Globus pallidus (tissue), 1 donor: ENCODE data around the gene HOXA4.

ENCODE experiments used
- DNase-seq: peaks from one replicate; pipeline ENCODE4 v3.0.0-alpha.2; 2015; ENCODE audit warnings: low spot score

The HOXA4 gene

DNA sequence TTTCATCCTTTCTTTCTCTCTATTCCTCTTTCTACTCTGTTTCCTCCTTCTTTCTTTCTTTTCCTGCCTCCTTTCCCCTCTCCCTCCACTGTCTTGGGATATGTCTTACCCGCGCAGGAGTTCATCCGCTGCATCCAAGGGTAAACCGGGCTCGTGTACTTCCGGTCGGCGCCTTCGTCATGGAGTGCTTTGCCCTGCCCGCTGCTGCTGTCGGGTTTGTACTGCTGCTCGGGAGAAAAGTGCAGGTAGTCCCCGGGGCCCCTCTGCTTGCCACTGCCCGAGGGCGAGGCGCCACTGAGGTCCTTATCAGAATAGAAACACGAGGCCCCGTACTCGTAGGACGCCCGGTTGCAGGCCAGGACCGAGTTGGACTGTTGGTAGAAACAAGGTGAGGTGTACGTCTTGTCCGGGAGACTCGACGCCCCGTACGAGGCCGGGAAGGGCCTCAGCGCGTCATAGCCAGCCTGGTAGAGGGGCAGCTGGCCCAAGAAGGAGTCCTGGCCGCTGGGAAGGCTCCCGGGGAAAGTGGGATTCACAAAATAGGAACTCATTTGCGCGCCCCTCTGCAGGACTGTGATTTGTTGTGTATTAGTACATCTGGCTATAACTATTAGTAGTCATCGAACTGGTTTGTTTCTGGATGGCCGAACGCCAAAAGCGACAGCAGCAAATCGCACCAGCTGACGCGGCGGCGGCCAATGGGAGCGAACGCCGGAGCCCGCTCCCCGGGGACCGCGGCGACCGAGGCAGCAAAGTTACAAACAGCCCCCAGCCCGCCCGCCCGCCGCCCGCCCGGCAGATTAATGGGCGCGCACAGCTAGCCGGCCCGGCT, 16.9 kb upstream of the HOXA4 start, which contains the start of gene HOXA6:
TSS of gene HOXA6 (minus strand) at position 576 of the 832 bp plus-strand sequence. CDS start at position 551, 25 bp downstream.
- no peak for DNase-seq

DNA sequence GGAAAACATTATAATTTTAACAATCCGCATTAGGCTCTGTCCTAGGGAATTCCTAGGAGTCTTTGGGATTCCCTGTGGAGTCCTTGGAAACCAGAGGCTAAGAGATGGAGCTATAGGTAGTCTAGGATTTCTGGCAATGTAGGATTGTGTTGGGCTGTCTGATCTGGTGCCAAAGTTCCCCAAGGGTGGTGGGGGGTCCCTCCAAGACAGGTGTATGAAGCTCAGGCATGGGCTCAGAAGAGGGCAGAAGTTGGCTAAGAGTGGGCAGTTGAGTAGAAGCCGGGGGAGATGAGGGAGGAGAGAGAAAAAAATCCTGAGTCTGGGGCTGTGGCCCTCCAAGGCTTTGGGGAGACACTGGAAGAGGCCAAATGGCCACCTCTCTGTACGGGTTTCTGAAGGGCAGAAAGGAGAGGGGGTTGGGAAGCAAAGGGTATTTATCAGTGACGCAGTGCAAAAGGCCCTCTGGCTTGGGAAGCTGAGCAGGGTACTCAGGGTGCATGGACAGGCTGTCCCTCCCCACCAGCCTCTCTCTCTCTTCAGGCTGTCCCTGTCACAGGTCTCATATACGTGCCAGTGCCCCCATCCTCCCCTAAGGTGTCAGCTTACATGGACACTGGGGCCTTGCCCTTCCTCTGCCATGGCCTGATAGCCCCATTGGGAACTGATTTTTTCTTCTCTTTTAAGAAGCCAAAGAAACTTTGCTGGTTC, 16.1 kb upstream of the HOXA4 start:
- no peak for DNase-seq

DNA sequence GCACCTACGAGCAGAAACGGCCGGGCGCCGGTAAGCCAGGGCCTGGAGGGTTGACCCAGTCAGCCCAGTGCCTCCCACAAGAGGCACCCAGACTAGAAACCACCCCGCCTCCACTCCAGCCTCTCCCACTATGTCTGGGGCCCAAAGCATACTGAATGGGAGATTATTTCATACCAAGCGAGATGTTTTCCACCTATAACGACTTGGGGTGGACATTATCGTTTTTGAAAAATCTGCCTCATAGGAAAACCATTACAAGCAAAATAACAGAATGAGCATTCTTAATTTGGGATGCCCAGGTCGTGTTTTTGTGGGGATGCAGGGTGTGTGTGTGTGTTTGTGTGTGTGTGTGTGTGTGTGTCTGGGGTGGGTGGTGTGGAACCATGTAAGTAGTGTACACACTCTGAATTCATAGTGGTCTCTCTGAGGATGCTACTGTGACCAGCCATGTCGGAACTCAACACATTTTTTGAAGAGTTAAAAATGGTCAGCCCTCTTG, 15.4 kb upstream of the HOXA4 start:
- DNase-seq: no peak

DNA sequence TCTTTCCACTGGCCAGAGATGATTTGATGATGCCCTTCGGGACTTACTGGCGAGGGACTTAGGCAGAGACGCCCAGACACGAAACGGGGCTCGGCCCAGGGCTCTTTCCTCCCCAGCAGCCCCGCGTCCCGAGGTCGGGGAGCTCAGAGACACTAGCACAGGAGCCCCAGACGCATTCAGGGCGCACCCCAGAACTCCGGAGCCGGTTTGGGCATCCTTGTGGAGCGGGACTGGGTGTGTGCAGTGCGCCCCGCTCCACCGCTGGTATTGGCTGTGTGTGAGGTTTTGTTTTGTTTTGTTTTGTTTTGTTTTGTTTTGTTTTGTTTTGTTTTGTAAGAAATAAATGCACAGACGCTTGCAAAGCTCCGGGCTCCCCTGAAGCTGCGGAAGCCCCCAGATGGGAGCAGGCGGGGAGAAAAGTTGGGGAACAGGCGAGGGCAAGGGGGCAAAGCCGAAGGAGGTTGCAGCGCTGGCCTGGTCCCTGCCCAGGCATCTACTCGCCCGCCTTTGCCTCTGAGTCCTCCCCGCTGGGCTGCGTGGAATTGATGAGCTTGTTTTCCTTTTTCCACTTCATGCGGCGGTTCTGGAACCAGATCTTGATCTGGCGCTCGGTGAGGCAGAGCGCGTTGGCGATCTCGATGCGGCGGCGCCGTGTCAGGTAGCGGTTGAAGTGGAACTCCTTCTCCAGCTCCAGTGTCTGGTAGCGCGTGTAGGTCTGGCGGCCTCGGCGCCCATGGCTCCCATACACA, 14.8 kb upstream of the HOXA4 start:
- DNase-seq: no peak

DNA sequence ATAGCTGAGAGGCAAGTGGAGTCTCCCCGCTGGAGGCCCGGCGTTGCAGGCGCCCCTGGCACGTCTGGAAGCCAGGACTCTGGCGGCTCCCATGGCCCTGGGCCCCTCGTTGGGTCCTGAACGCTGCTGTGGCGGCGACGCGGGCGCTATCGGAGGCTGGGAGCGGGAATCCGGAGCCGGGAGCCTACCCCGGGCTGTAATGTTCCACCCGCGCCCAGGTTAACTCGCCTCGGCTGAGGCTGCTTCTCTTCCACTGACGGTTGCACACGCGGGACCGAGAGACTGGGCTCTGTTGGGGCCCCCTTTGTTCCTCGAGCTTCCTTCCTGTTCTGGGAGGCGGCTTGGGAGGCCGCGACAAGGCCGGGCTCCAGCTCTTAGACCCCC, 14.2 kb upstream of the HOXA4 start:
- DNase-seq: no peak

DNA sequence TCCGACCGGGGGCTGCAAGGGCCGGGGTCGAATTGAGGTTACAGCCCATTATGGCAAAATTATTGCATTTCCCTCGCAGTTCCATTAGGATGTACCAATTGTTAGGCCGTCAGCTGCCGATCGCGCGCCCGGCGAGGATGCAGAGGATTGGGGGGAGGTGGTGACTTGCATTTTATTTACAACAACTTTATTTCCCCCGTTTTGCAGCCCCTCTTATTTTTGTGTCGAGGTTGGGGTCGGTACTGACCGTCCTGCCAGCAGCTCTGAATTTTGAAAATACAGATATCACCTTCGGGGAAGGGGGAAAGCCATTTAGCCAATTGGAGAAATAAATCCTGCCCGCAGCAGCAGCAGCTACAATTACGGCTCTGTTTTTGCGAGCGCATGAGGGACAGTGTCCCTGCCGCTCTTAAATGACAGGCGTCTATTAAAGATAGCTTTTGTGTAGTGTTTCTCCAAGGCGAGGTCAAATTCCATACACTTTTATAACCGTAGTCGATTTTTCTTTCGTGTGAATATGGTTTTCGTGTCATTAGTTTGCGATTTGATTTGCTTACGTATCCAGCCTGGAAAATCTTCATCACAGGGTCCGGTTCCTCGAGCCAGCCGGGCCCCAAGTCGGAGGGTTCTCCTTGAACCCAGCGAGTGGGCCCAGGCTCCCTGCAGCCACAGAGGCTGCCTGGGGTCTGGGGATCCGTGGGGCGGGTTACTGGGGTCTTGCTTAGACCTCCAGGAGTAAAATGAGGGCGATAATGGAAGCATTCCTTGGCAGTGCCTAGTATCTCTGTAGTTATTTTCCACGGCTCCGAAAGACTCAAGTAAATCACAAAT, 13.6 kb upstream of the HOXA4 start:
- no peak for DNase-seq

DNA sequence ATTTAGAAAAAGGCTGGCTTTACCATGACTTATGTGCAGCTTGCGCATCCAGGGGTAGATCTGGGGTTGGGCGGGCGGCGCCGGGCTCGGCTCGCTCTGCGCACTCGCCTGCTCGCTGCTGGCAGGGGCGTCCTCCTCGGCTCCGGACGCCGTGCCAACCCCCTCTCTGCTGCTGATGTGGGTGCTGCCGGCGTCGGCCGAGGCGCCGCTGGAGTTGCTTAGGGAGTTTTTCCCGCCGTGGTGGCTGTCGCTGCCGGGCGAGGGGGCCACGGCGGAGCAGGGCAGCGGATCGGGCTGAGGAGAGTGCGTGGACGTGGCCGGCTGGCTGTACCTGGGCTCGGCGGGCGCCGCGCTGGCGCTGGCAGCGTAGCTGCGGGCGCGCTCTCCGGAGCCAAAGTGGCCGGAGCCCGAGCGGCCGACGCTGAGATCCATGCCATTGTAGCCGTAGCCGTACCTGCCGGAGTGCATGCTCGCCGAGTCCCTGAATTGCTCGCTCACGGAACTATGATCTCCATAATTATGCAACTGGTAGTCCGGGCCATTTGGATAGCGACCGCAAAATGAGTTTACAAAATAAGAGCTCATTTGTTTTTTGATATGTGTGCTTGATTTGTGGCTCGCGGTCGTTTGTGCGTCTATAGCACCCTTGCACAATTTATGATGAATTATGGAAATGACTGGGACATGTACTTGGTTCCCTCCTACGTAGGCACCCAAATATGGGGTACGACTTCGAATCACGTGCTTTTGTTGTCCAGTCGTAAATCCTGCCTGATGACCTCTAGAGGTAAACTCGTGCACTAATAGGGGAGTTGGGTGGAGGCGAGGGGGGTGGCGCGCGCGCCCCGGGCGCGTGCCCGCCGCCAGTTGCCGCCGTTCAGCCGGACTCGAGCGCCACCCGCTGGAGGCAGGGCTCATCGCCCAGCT, 12.7 kb upstream of the HOXA4 start, which contains the start of gene HOXA5:
TSS of gene HOXA5 (minus strand) at position 659 of the 927 bp plus-strand sequence. CDS start at position 585, 74 bp downstream.
- DNase-seq: no peak

DNA sequence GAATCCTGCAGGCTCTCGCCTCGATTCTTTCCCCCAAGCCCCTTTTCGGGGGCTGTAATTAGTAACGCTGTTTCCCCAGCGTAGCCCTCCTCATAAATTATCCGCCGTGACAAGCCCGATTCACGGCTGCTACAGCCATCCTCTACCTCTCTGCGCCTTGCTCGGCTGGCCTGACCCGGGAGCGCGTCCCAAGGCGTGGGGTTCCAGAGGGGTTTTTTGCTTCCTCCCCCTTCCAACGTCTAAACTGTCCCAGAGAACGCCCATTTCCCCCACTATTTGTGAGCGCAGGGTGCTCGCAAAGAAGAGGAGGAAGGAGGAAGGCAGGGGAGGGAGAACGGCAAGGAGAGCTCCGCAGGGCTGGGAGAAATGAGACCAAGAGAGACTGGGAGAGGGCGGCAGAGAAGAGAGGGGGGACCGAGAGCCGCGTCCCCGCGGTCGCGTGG, 12.0 kb upstream of the HOXA4 start:
- no peak for DNase-seq

DNA sequence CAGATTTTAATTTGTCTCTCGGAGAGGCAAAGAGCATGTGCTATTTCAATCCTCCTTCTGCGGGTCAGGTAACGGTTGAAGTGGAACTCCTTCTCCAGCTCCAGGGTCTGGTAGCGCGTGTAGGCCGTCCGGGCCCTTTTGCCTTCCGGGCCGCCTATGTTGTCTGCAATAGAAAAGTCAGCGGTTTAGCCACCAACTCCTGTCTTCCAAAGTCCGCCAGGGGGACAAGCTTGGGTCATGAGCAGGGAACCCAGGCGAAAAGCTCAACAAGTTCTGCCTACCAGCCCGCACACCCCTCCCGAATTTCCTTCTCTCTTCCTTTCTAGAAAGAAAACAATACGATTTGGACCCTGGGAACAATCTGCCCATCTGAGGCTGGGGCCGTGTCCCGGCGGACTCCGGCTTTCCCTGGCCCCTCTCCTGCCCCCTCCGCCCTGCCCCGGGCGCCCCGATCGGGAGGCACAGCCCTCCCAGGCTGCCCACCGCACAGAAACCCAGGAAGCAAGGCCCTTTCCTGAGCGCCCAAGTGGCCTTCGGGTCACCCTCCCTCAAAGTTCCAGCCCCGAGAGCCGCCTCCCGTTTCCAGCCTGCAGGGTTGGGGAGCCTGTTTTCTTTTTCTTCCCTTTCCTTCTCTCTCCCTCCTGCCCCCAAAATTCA, 11.5 kb upstream of the HOXA4 start:
- no peak for DNase-seq

DNA sequence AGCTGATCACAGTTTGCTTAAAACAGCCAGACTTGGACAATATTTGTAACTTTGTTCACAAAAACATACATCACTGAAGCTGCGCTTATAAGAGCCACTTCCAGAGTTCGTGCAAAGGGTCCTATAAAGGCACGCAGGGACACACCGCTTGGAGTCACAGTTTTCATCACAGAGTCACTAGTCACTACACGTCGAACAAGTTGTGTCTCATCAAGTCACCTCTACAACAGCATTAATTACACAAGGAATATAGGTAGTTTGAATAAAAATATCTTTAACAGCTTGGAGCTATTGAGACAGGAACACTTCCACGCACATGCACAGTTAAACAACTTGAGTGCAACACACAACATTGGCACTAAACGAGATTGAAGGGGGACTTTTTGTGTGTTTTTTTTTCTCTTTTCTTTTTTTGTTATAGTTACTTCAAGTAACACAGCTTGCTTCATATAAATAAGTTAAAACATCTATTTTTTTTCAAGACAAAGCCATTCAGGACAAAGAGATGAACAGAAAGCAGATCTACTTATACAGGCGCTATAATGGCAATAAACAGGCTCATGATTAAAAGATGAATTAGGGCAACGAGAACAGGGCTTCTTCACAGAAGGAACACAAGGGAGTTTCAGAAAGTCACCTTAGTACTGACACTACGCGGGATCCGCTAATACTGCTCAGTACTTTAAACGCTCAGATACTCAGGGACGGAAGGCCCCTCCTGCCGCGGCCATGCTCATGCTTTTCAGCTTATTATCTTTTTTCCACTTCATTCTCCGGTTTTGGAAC, 10.8 kb upstream of the HOXA4 start:
- DNase-seq: no peak

DNA sequence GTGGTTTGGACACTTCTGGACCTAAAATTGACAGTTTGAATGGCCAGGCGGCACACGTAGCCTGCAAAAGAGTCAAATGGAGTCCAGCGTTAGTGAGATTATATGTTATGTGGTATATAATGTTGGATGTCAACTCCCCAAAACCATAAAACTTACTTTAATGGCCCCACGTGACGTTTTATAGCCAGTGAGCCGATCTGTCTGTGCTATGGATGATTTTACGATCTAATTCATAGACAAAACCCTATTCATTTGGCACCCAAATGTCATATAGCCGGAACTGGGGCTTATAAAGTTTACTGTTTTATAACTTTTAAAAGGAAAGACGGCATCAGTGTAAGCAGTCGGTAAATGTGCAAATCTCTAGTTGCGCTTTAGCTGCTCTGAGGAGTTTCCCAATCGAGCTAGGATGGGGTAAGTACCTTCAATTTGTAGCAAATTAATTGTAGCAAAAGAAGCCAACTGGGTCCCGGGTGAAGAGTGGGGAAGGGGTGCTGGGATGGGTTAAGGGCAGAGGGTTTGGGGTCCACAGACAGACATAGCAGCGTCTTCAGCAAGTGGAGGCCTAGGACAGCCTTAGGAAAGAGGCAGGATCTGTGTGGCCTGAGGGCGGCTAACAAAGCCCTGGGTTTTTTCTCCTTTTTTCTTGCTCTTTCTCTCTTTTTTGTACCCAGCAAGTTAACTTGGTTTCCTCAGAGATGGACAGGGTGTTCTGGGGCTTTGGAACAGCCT, 9.7 kb upstream of the HOXA4 start:
- DNase-seq: no peak

DNA sequence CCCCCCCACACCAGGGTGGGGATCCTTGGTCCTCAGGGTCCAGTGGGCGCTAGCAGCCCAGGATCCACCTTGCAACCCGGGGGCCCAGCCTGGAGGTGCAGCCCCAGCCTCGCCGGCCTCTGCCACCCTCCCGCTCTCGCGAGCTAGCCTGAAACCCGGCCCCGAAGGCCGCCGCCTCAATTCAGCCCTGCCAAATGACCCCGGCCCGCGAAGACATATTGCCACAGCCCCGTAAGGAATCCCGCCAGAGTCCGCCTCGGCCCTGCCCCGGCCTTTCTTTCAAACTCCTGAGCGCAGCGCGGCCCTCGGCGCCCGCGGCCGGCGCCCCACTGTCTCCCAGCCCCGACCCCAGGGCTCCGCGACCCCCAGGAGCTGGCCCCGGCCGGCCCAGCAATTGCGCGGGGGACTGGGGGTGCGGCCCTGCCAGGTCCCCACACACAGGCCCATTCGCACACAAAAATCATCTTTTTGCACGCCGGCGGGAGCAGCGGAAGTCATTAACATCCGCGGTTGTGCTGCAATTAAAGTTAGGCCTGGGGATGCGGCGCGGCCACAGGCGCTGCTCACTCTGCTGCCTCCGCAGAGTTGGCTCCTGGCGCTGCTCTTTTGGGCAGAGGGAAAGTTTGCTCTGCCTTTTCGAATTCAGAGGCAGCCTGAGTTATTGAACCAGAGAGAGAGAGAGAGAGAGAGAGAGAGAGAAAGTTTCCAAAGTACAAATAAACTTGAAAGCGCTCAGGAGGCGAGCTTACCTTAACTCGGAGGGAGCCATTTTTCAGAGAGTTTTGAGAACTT, 9.0 kb upstream of the HOXA4 start:
- DNase-seq: no peak

DNA sequence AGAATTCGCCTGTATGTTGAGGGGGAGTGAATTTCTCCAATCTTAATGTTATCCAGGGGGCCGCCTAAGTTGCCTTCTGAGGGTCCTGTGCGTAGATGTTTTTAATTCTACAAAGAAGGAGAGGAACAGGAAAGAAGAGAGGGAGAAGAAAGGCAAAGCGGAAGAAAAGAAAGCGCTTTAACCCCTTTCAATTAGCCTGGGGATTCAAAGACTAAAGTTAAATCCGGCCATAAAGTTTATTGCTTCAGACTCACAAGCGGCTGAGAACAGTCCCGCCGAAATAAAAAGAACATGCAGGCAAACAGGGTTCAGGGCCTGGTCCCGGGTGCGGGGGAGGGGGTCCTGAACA, 8.4 kb upstream of the HOXA4 start:
- no peak for DNase-seq

DNA sequence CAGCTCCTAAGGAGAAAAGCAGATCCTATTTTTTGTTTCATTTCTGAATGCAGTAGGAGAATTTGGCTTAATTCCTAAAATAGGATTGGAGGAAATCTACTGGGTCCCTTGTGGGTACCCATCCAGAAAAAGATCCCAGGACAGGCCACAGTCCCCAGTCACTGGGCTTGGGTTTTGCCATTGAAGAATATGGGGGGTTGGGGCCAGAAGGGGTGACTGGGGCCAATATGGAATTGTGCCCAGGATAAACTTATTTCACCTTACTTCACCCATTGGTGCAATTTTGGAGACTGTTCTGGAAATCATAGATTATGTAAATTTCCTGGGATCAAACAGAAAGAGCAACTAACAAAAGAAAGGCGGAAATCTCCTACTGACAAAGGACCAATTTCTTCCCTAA, 7.9 kb upstream of the HOXA4 start:
- no peak for DNase-seq

DNA sequence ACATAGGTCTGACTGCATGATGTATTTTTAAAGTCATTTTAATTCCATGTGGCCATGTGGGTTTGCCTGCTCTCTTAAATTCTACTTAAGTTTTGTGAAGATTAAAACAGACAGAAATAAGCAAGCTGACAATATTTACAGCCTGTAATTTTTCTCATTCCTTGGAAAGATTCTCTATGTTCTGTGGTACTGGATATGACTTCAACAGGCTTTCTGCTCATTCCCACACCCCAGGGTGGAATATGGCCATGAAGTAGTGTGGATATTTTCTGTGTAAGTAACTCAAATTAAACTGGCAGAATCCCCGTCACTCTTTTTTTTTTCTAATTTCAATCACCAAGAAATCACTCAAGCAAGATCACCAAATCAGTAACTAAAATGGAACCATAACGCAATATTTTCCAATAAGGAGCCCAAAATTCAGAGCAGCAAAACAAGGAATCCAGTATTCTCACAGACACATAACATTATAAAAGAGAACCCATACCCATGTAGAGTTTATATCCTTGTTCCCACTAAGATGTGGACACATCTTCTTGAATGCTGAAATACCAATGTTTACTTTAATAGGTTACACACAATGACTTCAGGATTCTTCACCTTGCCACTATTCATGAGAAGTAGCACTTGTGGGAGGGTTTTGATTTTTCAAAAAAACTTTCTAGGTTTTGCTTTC, 7.2 kb upstream of the HOXA4 start:
- no peak for DNase-seq

DNA sequence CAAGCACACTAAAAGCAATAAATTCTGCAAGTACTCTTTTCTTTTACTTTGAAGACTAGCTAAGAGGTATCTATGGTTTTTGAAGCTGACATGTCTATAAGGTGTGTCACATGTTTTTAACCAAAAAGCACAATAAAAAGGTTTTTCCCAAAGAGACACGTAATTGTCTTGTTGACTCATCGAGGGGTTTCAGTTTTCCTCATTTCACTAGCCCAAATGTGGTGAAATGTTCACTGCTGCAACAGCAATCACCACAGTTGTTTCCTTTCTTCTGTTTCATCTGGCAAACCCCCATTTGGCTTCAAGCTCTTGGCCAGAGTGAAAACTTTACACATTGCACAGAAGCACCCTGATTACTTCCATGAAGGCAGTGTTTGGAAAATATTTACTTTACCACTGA, 3.8 kb upstream of the HOXA4 start:
- DNase-seq: no peak
